Mesodermal cell (in vitro differentiated cells): ENCODE data around the gene BLTP3A.
"Not testable (repeated sequence)": the region's sequence is repeated elsewhere in the genome, so short reads cannot be mapped to it uniquely, and the experiment has no call there.

ENCODE experiments used
- H3K27ac ChIP-seq: 2 replicates; pipeline ENCODE4 v1.7.0; 2013; ENCODE audit warnings: mild to moderate bottlenecking, low read depth, low read length, moderate library complexity; ENCODE audit not compliant: severe bottlenecking
- H3K36me3 ChIP-seq: 2 replicates; pipeline ENCODE4 v1.7.1; 2013; ENCODE audit warnings: mild to moderate bottlenecking, low read length, moderate library complexity; ENCODE audit not compliant: control insufficient read depth, insufficient read depth
- H3K4me1 ChIP-seq: one replicate; pipeline ENCODE4 v1.7.1; 2013; ENCODE audit warnings: mild to moderate bottlenecking, low read length; ENCODE audit not compliant: insufficient read depth, control insufficient read depth, poor library complexity, severe bottlenecking
- H3K4me3 ChIP-seq: 2 replicates; pipeline ENCODE4 v1.7.0; 2013; ENCODE audit warnings: low read length, control low read depth, mild to moderate bottlenecking; ENCODE audit not compliant: insufficient read depth, poor library complexity, severe bottlenecking; ENCODE audit errors: extremely low read depth
- H3K9me3 ChIP-seq: 2 replicates; pipeline ENCODE4 v1.7.1; 2013; ENCODE audit warnings: mild to moderate bottlenecking, low read length, moderate library complexity; ENCODE audit not compliant: control insufficient read depth
- WGBS, 2 experiments: methylation state at CpG; one replicate each; pipeline ENCODE4 v1.1.5; 2013; ENCODE audit warnings: missing lambda C conversion rate in 2 of 2; ENCODE audit not compliant: insufficient coverage in 2 of 2; 5-methylcytosine and 5-hydroxymethylcytosine counted together

BLTP3A gene

DNA sequence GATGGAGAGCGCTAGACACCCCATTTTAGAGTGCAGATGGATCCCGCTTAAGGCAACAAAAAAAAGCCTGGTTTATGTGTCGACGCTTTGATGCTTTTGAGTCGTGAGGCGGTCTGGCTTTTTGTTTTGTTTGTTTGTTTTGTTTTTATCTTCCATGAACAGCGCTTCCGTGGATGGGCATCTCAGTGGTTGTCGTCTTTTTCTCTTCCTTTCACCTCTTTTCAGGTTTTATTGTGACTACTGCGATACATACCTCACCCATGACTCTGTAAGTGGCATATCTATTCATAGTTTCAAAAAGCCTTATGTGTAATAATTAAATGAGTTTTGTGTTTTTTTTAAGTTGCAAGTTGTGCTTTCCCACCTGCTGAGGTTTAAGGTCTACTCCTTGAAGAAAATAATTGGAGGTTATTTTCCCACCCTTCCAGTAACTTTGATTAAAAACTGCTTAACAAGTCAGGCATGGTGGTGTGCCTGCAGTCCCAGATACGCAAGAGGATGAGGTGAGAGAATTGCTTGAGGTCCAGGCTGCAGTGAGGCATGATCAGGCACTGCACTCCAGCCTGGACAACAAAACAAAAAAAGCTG lies 34.1 kb upstream of the BLTP3A start:
- Histone ChIP-seq H3K4me1 (peaks cover 7% of the 10 kb centered on the region), H3K36me3 (peaks cover 40% of the 10 kb centered on the region), H3K4me3 (peak overlapping the region; percentile 95), H3K27ac (peak overlapping the region; percentile 55), H3K9me3 (no peaks in the 10 kb centered on the region)
- WGBS, 2 experiments, result 10 to 15% methylated on average over 5 to 6 of the region's 11 CpGs

DNA sequence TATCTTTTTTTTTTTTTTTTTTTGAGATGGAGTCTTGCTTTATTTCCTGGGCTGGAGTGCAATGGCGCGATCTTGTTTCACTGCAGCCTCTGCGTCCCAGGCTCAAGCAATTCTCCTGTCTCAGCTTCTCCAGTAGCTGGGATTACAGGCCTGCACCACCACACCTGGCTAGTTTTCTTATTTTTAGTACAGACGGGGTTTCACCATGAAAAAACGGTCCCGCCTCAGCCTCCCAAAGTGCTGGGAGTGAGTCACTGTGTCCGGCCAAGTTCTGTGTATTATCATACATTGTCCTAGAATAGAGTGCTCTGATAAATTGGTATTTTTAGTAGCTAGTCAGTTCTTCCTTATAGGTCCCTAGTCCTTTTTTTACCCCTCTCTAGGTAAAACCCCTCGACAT lies 31.8 kb upstream of the BLTP3A start:
- H3K9me3 ChIP-seq, result no peaks in the 10 kb centered on the region
- no peak overlapping the region for H3K4me3 ChIP-seq
- no peak overlapping the region for H3K27ac ChIP-seq
- peaks cover 7% of the 10 kb centered on the region for H3K4me1 ChIP-seq
- peaks cover 61% of the 10 kb centered on the region for H3K36me3 ChIP-seq
- 93 to 96% methylated on average over 4 of the region's 8 CpGs for WGBS, 2 experiments

DNA sequence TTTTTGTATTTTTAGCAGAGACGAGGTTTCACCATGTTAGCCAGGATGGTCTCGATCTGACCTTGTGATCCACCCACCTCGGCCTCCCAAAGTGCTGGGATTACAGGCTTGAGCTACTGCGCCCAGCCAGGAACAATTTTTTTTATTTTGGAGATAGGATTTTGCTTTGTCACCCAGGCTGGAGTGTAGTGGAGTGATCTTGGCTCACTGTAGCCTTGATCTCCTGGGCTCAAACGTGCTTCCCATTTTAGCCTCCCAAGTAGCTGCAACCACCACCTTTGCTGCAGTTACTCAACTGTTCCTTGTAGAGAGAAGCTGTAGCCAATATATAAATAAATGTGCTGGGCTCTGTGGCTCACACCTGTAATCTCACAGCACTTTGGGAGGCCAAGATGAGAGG lies 30.2 kb upstream of the BLTP3A start:
- peaks cover 77% of the 10 kb centered on the region for H3K36me3 ChIP-seq
- H3K4me3 ChIP-seq, H3K9me3 ChIP-seq, H3K4me1 ChIP-seq, H3K27ac ChIP-seq: not testable (repeated sequence)
- WGBS, 2 experiments, result 79 to 91% methylated on average over 4 of the region's 5 CpGs

DNA sequence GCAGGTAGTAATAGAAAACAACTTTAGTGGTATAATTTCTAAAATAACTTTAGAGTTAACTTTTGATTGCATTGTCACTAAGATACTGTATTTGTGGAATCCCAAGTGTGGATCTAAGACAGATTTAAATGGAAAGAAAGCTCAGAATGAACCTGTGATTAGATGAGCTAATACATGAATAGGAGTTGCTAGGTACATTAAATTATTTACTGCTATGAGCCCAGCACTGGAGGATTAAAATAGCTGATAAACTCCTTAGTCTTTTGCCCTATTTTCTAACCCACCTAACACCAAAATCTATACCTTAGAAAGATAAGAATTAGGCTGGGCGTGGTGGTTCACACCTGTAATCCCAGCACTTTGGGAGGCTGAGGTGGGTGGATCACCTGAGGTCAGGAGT lies 23.7 kb upstream of the BLTP3A start:
- no peak overlapping the region for H3K4me3 ChIP-seq
- H3K27ac ChIP-seq, result no peak overlapping the region
- no peaks in the 10 kb centered on the region for H3K9me3 ChIP-seq
- peaks cover 87% of the 10 kb centered on the region for H3K36me3 ChIP-seq
- peaks cover 13% of the 10 kb centered on the region for H3K4me1 ChIP-seq
- no CpG with 5 or more reads among the region's 1 CpG for WGBS, 2 experiments

DNA sequence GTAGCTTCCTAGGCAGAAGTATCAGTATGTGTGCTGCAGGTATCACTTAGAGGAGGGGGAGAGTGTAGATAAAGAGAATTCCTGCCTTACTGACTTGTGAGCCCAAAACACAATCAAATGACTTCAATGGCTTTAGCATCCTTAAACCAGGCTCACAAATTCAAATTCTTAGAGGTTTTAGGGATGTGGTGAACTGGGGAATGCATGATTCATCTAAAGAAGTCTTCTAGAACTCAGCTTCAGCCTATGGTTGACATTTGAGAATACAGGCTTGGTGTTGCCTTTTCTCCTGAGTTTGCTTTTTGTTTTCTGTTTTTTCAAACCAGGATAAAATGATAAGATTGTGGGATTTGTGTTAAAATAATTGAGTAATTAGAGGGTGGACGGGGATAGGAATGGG lies 20.2 kb upstream of the BLTP3A start:
- H3K4me3 ChIP-seq, result no peak overlapping the region
- WGBS, 2 experiments, result 100% methylated on average over 1 of the region's 1 CpG
- H3K27ac ChIP-seq, result no peak overlapping the region
- peaks cover 79% of the 10 kb centered on the region for H3K36me3 ChIP-seq
- H3K4me1 ChIP-seq, result peaks cover 13% of the 10 kb centered on the region
- H3K9me3 ChIP-seq, result no peaks in the 10 kb centered on the region

DNA sequence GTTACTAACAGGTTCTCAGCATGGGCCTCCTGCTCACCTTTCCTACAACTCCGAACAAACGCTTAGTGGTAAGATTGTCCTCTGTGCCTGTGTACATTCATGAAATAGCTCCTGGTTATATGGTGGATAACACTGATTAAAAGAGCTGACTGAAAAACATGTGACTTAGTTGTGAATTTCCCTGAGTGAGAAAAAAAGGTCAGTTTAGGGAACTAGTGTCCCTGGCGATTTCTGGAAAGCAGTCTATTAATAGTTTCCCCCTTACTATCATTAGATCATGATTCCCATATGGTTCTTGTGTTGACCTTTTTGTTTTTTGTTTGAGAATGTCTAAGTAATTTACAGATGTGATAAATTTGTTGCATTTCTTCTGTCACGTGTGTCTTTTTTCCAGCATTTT lies 18.9 kb upstream of the BLTP3A start:
- Histone ChIP-seq H3K36me3 (peaks cover 71% of the 10 kb centered on the region), H3K4me3 (no peak overlapping the region), H3K27ac (no peak overlapping the region), H3K4me1 (peaks cover 13% of the 10 kb centered on the region), H3K9me3 (no peaks in the 10 kb centered on the region)
- WGBS, 2 experiments, result 100% methylated on average over 1 to 2 of the region's 4 CpGs

DNA sequence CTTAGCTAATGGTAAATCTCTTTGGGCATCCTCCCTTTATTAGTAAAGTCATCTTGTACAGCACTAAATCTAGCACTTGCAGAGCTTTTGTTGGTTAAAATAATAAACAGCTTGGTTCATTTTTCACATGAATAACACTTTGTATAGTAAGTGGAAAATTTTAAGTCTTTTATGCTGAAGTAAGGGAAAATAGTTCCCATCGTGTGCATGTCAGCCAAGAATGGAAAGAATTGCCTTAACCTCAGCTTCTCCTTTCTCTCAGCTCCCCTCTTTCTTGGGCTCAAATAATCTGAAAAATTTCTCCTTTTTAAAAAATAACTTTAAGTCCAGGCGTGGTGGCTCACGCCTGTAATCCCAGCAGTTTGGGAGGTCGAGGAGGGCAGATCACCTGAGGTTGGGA lies 18.0 kb upstream of the BLTP3A start:
- Histone ChIP-seq H3K36me3 (peaks cover 61% of the 10 kb centered on the region), H3K27ac (no peak overlapping the region), H3K9me3 (no peaks in the 10 kb centered on the region), H3K4me3 (no peak overlapping the region), H3K4me1 (peaks cover 13% of the 10 kb centered on the region)
- 92 to 95% methylated on average over 2 to 3 of the region's 4 CpGs for WGBS, 2 experiments

DNA sequence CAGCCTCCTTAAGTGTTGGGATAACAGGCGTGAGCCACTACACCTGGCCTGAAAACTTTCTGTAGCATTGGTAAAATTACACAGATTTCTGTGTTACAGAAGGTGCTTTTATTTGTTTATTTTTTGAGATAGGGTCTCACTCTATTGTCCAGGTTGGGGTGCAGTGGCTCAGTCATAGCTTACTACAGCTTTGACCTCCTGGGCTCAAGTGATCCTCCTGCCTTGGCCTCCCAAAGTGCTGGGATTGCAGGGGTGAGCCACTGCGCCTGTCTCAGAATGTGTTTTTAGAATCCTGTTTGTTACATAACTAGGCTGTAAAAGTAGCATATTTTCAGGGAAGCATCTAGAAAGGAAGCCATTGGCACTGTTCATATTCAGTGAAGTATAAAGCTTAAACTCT lies 16.9 kb upstream of the BLTP3A start:
- Histone ChIP-seq H3K4me1 (peaks cover 13% of the 10 kb centered on the region), H3K36me3 (peaks cover 52% of the 10 kb centered on the region), H3K27ac (no peak overlapping the region), H3K9me3 (no peaks in the 10 kb centered on the region), H3K4me3 (no peak overlapping the region)
- WGBS, 2 experiments, result 100% methylated on average over 1 to 2 of the region's 2 CpGs

DNA sequence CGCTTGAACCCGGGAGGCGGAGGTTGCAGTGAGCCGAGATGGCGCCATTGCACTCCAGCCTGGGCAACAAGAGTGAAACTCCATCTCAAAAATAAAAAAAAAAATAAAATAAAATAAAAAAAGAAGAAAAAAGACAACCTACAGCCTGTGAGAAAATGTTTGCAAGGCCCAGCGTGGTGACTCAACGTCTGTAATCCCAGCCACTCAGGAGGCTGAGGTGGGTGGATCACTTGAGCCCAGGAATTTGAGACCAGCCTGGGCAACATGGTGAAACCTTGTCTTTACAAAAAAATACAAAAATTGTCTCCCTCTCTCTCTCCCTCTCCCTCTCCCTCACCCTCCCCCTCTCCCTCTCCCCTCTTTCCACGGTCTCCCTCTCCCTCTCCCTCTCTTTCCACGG lies 6.5 kb upstream of the BLTP3A start:
- H3K36me3 ChIP-seq, H3K27ac ChIP-seq, H3K4me1 ChIP-seq, H3K4me3 ChIP-seq, H3K9me3 ChIP-seq: not testable (repeated sequence)
- 89 to 93% methylated on average over 2 to 3 of the region's 9 CpGs for WGBS, 2 experiments

DNA sequence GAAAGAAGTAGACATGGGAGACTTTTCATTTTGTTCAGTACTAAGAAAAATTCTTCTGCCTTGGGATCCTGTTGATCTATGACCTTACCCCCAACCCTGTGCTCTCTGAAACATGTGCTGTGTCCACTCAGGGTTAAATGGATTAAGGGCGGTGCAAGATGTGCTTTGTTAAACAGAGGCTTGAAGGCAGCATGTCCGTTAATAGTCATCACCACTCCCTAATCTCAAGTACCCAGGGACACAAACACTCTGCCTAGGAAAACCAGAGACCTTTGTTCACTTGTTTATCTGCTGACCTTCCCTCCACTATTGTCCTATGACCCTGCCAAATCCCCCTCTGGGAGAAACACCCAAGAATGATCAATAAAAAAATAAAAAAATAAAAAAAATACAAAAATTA lies 4.7 kb upstream of the BLTP3A start:
- WGBS, 2 experiments, result no CpG with 5 or more reads among the region's 2 CpGs
- not testable (repeated sequence) for H3K4me3 ChIP-seq, H3K27ac ChIP-seq, H3K4me1 ChIP-seq, H3K9me3 ChIP-seq, H3K36me3 ChIP-seq

DNA sequence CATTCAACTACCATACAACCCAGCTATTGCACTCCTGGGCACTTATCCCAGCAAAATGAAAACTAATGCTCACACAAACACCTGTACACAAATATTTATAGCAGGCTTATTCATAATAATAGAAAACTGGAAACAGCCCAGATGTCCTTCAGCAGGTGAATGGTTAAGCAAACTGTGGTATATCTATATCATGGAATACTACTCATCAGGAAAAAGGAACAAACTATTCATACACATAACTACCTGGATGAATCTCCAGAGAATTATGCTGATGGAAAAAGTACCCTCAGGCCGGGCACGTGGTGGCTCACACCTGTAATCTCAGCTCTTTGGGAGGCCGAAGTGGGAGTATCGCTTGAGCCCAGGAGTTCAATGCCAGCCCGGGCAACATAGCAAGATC lies 3.8 kb upstream of the BLTP3A start:
- no peaks in the 10 kb centered on the region for H3K4me1 ChIP-seq
- 95 to 97% methylated on average over 4 to 5 of the region's 5 CpGs for WGBS, 2 experiments
- no peaks in the 10 kb centered on the region for H3K36me3 ChIP-seq
- no peak overlapping the region for H3K4me3 ChIP-seq
- peaks cover 4% of the 10 kb centered on the region for H3K9me3 ChIP-seq
- H3K27ac ChIP-seq, result no peak overlapping the region
